Medulla oblongata (tissue), 1 donor: ENCODE results near the gene BRD1.
"Not testable (repeated sequence)": the region's sequence is repeated elsewhere in the genome, so short reads cannot be mapped to it uniquely, and the experiment has no call there.

Experiments used
- DNase-seq: peaks from one replicate; pipeline ENCODE4 v3.0.0-alpha.2; 2015; ENCODE audit errors: extremely low spot score

The BRD1 gene

GRCh38 chr22:49826603-49827270 lies 936 bp downstream of the BRD1 start:
- peak; percentile 44 for DNase-seq

- no peak for DNase-seq
Measured at GRCh38 chr22:49825944-49826602, 1.6 kb downstream of the BRD1 start.

- DNase-seq: no peak
Measured at GRCh38 chr22:49825436-49825835, 2.2 kb downstream of the BRD1 start.

- DNase-seq: no peak
Measured at GRCh38 chr22:49824936-49825335, 2.7 kb downstream of the BRD1 start.

- DNase-seq: no peak
Measured at GRCh38 chr22:49824185-49824925, 3.3 kb downstream of the BRD1 start.

GRCh38 chr22:49823289-49824045 lies 4.2 kb downstream of the BRD1 start:
- DNase-seq: no peak

- not testable (repeated sequence) for DNase-seq
Measured at GRCh38 chr22:49821741-49822140, 5.9 kb downstream of the BRD1 start.

- no peak for DNase-seq
Measured at GRCh38 chr22:49820984-49821383, 6.7 kb downstream of the BRD1 start.

GRCh38 chr22:49817359-49817758 lies 10.3 kb downstream of the BRD1 start:
- DNase-seq: no peak

- no peak for DNase-seq
Measured at GRCh38 chr22:49815641-49816091, 12.0 kb downstream of the BRD1 start.

- DNase-seq: no peak
Measured at GRCh38 chr22:49814856-49815255, 12.8 kb downstream of the BRD1 start.

- no peak for DNase-seq
Measured at GRCh38 chr22:49814164-49814686, 13.4 kb downstream of the BRD1 start.

GRCh38 chr22:49812838-49813237 lies 14.8 kb downstream of the BRD1 start:
- no peak for DNase-seq

- no peak for DNase-seq
Measured at GRCh38 chr22:49811020-49811791, 16.5 kb downstream of the BRD1 start.

- DNase-seq: no peak
Measured at GRCh38 chr22:49810363-49811019, 17.2 kb downstream of the BRD1 start.

- no peak for DNase-seq
Measured at GRCh38 chr22:49807780-49808708, 19.6 kb downstream of the BRD1 start.

- no peak for DNase-seq
Measured at GRCh38 chr22:49807129-49807528, 20.5 kb downstream of the BRD1 start.

GRCh38 chr22:49803737-49804375 lies 23.8 kb downstream of the BRD1 start:
- DNase-seq: no peak

- no peak for DNase-seq
Measured at GRCh38 chr22:49803134-49803533, 24.5 kb downstream of the BRD1 start.
